Uterus (tissue), 4 donors: ENCODE data around the gene HEXIM1. TPM values are rescaled to one million over a fixed set of nuclear protein-coding genes. Genes with fewer than 3 reads are reported as not detected.

ENCODE experiments used
- DNase-seq, 2 donors: peaks; one replicate each; pipeline ENCODE4 v3.0.0-alpha.2; 2019 to 2020
- H3K27ac ChIP-seq, 2 donors: fragments of 200-600 bp; sonication (generic); 1 replicate in 1 of 2; 2 replicates in 1 of 2; pipeline ENCODE4 v1.5.1; 2016 to 2018
- H3K27me3 ChIP-seq, 2 donors: fragments of 200-600 bp; sonication (generic); one replicate each; pipeline ENCODE4 v1.5.1; 2018 to 2019; ENCODE audit warnings: control low read depth in 1 of 2
- H3K36me3 ChIP-seq, 2 donors: fragments of 200-600 bp; sonication (generic); one replicate each; pipeline ENCODE4 v1.5.1; 2019; ENCODE audit warnings: control low read depth in 1 of 2
- H3K4me1 ChIP-seq, 2 donors: fragments of 200-600 bp; sonication (generic); one replicate each; pipeline ENCODE4 v1.5.1; 2018 to 2019; ENCODE audit warnings: control low read depth in 1 of 2
- H3K4me3 ChIP-seq, 2 donors: fragments of 200-600 bp; sonication (generic); 1 replicate in 1 of 2; 2 replicates in 1 of 2; pipeline ENCODE4 v1.5.1; 2018 to 2019; ENCODE audit warnings: mild to moderate bottlenecking in 1 of 2
- H3K9me3 ChIP-seq, 2 donors: fragments of 200-600 bp; sonication (generic); one replicate each; pipeline ENCODE4 v1.5.1; 2019; ENCODE audit warnings: control low read depth in 1 of 2
- POLR2A ChIP-seq, 2 donors: fragments of 450-650 bp; IDR thresholded peaks; one replicate each; pipeline ENCODE4 v1.6.1; 2016; ENCODE audit warnings: antibody characterized with exemption in 2 of 2, mild to moderate bottlenecking in 1 of 2, moderate library complexity in 1 of 2
- intact Hi-C: fragments of 100-400 bp; cut with DNase I; formaldehyde crosslinking; loops from one replicate; pipeline ENCODE4 v1.15.1; 2023; ENCODE audit warnings: low total_unique reads
- total RNA-seq, 4 donors: library from RNA; depleted of rRNA in 3 of 4; stranded (reverse); fragments of >200 nt in 3 of 4; gene quantifications; one replicate each; pipeline versions ENCODE4 v1.1.0 to v1.2.4, GENCODE V29; 2014 to 2023
- TF ChIP-seq, protein P1 (sequence below), 4 experiments: fragments of 200-600 bp in 2 of 4; fragments of 450-650 bp in 2 of 4; sonication (generic) in 2 of 4; IDR thresholded peaks; one replicate each; pipeline ENCODE4 v1.5.1; 2016 to 2019; ENCODE audit warnings: antibody characterized with exemption in 4 of 4, mild to moderate bottlenecking in 2 of 4, moderate library complexity in 1 of 4
- donor health status: DM: yes; HTN: yes; CAD: no.

Gene HEXIM1
- total RNA-seq, 4 donors from 2014 or later: 23.8 to 60.6 (median 26.7) TPM

DNA sequence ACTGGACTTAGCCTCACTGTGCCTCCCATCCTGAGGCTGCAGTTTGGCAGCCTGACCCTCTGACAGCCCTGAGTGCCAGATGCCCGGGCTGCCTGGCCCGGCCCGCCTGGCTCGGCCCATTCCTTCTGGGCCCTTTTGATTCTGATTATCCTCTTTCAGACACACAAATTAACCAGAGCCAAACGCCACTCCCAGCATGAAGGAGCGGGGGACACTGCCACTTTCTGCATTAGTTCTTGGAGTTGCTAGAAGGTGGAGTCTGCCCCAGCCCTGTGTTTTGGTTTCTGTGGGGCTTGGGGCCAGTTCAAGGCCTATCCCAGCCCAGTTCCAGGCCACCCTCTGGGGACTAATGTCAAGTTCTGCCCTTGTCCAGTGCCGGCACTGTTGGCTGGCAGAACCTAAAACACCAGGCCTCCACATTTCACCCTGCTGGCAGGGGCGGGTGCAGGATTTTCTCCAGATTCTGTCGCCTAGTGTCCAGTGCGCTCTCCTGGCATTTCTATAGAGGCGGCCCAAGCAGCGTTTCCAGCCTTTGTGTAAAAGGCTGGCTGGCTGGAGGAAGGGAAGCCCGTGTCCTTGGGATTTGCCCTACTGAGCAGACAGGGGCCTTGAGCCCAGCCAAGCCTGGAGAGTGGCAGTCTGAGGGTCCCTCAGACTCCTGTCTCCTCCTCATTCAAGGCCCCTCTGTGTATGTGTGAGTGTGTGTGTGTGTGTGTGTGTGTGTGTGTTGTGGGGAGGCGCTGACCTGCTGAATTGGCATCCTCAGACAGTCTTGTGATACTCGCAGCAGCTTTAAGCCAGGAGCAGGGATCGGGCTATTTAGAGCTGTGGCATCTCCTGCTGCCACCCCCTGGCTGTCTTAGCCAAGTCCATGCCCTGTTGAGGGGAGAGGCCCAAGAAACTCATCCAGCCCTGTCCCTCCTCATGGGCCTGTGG, 37.3 kb upstream of the HEXIM1 start:
- TF ChIP-seq, protein P1, sequence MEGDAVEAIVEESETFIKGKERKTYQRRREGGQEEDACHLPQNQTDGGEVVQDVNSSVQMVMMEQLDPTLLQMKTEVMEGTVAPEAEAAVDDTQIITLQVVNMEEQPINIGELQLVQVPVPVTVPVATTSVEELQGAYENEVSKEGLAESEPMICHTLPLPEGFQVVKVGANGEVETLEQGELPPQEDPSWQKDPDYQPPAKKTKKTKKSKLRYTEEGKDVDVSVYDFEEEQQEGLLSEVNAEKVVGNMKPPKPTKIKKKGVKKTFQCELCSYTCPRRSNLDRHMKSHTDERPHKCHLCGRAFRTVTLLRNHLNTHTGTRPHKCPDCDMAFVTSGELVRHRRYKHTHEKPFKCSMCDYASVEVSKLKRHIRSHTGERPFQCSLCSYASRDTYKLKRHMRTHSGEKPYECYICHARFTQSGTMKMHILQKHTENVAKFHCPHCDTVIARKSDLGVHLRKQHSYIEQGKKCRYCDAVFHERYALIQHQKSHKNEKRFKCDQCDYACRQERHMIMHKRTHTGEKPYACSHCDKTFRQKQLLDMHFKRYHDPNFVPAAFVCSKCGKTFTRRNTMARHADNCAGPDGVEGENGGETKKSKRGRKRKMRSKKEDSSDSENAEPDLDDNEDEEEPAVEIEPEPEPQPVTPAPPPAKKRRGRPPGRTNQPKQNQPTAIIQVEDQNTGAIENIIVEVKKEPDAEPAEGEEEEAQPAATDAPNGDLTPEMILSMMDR (IDR thresholded peaks at IDR 0.05): no peak
- no peak for TF ChIP-seq POLR2A (IDR thresholded peaks at IDR 0.05)
- H3K27me3 ChIP-seq: no peaks in the 10 kb centered on the region
- H3K4me3 ChIP-seq: no peak overlapping the region
- no peaks in the 10 kb centered on the region for H3K9me3 ChIP-seq
- intact Hi-C loops: no loop called here
- H3K36me3 ChIP-seq: no peaks in the 10 kb centered on the region
- peak overlapping the region; percentile 2 to 9 for H3K27ac ChIP-seq
- DNase-seq: no peak
- H3K4me1 ChIP-seq: peaks cover 0 to 3% of the 10 kb centered on the region in 2 donors

GRCh38 chr17:45111850-45112249, 36.4 kb upstream of the HEXIM1 start:
- Histone ChIP-seq H3K9me3 (no peaks in the 10 kb centered on the region), H3K27me3 (no peaks in the 10 kb centered on the region), H3K36me3 (no peaks in the 10 kb centered on the region), H3K4me3 (no peak overlapping the region), H3K27ac (peak overlapping the region in 1 of 2 donors; percentile 9), H3K4me1 (peaks cover 0 to 3% of the 10 kb centered on the region in 2 donors)
- no peak for TF ChIP-seq POLR2A (IDR thresholded peaks at IDR 0.05)
- TF ChIP-seq, protein P1 (IDR thresholded peaks at IDR 0.05): no peak
- no peak for DNase-seq
- intact Hi-C loops: no loop called here

GRCh38 chr17:45112559-45113423, 35.5 kb upstream of the HEXIM1 start:
- Histone ChIP-seq H3K36me3 (no peaks in the 10 kb centered on the region), H3K27me3 (no peaks in the 10 kb centered on the region), H3K9me3 (no peaks in the 10 kb centered on the region), H3K4me3 (no peak overlapping the region), H3K4me1 (peaks cover 0 to 3% of the 10 kb centered on the region in 2 donors), H3K27ac (no peak overlapping the region)
- TF ChIP-seq POLR2A (IDR thresholded peaks at IDR 0.05): no peak
- TF ChIP-seq, protein P1 (IDR thresholded peaks at IDR 0.05): no peak
- intact Hi-C loops: no loop called here
- DNase-seq: no peak

DNA sequence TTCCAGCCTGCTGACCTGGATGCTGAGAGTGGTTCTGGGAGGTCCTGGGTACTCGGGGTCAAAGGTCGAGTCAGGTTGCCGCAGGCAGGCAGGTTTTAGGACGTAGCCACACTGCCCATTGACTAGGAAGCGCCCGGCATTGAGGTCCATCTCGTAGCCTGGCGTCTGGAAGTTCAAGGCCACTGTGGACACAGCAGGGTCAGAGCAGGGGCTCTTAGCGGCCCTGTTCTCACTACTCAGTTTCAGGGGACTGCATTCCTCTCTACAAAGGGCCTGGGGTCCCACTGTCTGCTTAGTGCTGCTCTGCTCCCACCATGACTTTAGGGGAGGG, 34.9 kb upstream of the HEXIM1 start:
- Histone ChIP-seq H3K27me3 (no peaks in the 10 kb centered on the region), H3K36me3 (no peaks in the 10 kb centered on the region), H3K4me1 (peaks cover 0 to 3% of the 10 kb centered on the region in 2 donors), H3K9me3 (no peaks in the 10 kb centered on the region), H3K4me3 (no peak overlapping the region), H3K27ac (no peak overlapping the region)
- DNase-seq: no peak
- TF ChIP-seq POLR2A (IDR thresholded peaks at IDR 0.05): no peak
- TF ChIP-seq, protein P1 (IDR thresholded peaks at IDR 0.05): no peak
- intact Hi-C loops: no loop called here
